ENCODE measurements around the gene MAP7D2. TPM values are rescaled to one million over a fixed set of nuclear protein-coding genes. Genes with fewer than 3 reads are reported as not detected.

Gene MAP7D2
- total RNA-seq: 0.13 and 0.65 TPM in 2 replicates

GRCh38 chrX:20116577-20117240 is at the start of gene MAP7D2:
MAP7D2 (minus strand) TSS chrX:20116907; CDS start chrX:20116879, 28 bp downstream.

GRCh38 chrX:20141281-20142220 is 24.8 kb upstream of the MAP7D2 start, which contains the start of gene EIF1AX:
EIF1AX (minus strand) TSS chrX:20141838; CDS start chrX:20141640, 198 bp downstream.

GRCh38 chrX:19990556-19991349 is 126.0 kb downstream of the MAP7D2 start, which contains the start of gene BCLAF3:
BCLAF3 (minus strand) TSS chrX:19991061; CDS start chrX:19970264, 20,797 bp downstream.

Small RNA genes within 50 kb of the gene (small RNA-seq; reads per million reads assigned to genes)
- gene MIR23C: 18.1 reads per million, percentile 95 among the genes with 10 or more reads in this experiment
- gene RF00019: not detected
- gene RF00493: 2.7 reads per million, percentile 80 among the genes with 10 or more reads in this experiment
- gene RF00494: not detected

Other genes starting within 250 kb of the MAP7D2 start
- gene SH3KBP1, start 229.3 kb downstream of the MAP7D2 start, total RNA-seq: 25.7 and 27.6 TPM in 2 replicates
- gene BCLAF3, start 125.8 kb downstream of the MAP7D2 start, total RNA-seq: 8.9 and 11.1 TPM in 2 replicates
- gene EIF1AX, start 24.9 kb upstream of the MAP7D2 start, total RNA-seq: 61.9 and 79.6 TPM in 2 replicates
- 60.9 and 65.4 TPM in 2 replicates for gene RPS6KA3, start 150.0 kb upstream of the MAP7D2 start, total RNA-seq